Liver (tissue), 9 donors: ENCODE data around the gene MAPKBP1. TPM values are rescaled to one million over a fixed set of nuclear protein-coding genes. Genes with fewer than 3 reads are reported as not detected.
A peak's percentile ranks its signal among the peaks of the same experiment; 100 is the strongest.

Source experiments
- DNase-seq: peaks from one replicate; pipeline ENCODE4 v3.0.0-alpha.2; 2017; ENCODE audit warnings: low spot score
- H3K27ac ChIP-seq, 2 donors: one replicate each; pipeline ENCODE4 v1.7.0; 2013; ENCODE audit warnings: inconsistent platforms in 2 of 2, low read length in 2 of 2, control low read depth in 1 of 2, low read depth in 1 of 2, mild to moderate bottlenecking in 1 of 2
- H3K27me3 ChIP-seq, 4 donors: one replicate each; pipeline versions ENCODE4 v1.6.1 to v1.7.0; 2013; ENCODE audit warnings: low read length in 3 of 4, inconsistent platforms in 1 of 4, mild to moderate bottlenecking in 1 of 4, moderate library complexity in 1 of 4; ENCODE audit not compliant: control insufficient read depth in 4 of 4, insufficient read depth in 4 of 4
- H3K36me3 ChIP-seq, 4 donors: one replicate each; pipeline versions ENCODE4 v1.6.1 to v1.7.0; 2013; ENCODE audit warnings: low read length in 3 of 4, mild to moderate bottlenecking in 3 of 4, low read depth in 1 of 4, moderate library complexity in 1 of 4; ENCODE audit not compliant: control insufficient read depth in 4 of 4, insufficient read depth in 3 of 4
- H3K4me1 ChIP-seq, 4 donors: one replicate each; pipeline versions ENCODE4 v1.6.1 to v1.7.0; 2013; ENCODE audit warnings: low read length in 3 of 4, mild to moderate bottlenecking in 3 of 4, moderate library complexity in 1 of 4; ENCODE audit not compliant: control insufficient read depth in 4 of 4, insufficient read depth in 4 of 4
- H3K4me3 ChIP-seq, 3 donors: one replicate each; pipeline versions ENCODE4 v1.6.1 to v1.7.0; 2013; ENCODE audit warnings: low read length in 3 of 3, control low read depth in 1 of 3, low read depth in 1 of 3, mild to moderate bottlenecking in 1 of 3
- H3K9ac ChIP-seq, 2 donors: one replicate each; pipeline ENCODE4 v1.7.0; 2013; ENCODE audit warnings: low read length in 2 of 2, mild to moderate bottlenecking in 2 of 2, moderate library complexity in 2 of 2, control low read depth in 1 of 2, low read depth in 1 of 2
- H3K9me3 ChIP-seq, 4 donors: one replicate each; pipeline versions ENCODE4 v1.6.1 to v1.7.0; 2013; ENCODE audit warnings: low read length in 3 of 4; ENCODE audit not compliant: control insufficient read depth in 4 of 4
- CTCF ChIP-seq: fragments of 150-350 bp; IDR thresholded peaks from 2 replicates; pipeline ENCODE4 v1.5.1; 2017; ENCODE audit warnings: improper control_type of control experiment, low read depth, low read length; ENCODE audit not compliant: missing input control
- EGR1 ChIP-seq, 2 donors: IDR thresholded peaks; 2 replicates each; pipeline ENCODE4 v1.6.1; 2016 to 2018; ENCODE audit warnings: antibody characterized with exemption in 2 of 2, low read depth in 2 of 2
- FOXA1 ChIP-seq: IDR thresholded peaks from 2 replicates; pipeline ENCODE4 v1.6.1; 2016; ENCODE audit warnings: antibody characterized with exemption
- FOXA2 ChIP-seq: IDR thresholded peaks from 2 replicates; pipeline ENCODE4 v1.6.1; 2016; ENCODE audit warnings: antibody characterized with exemption
- GABPA ChIP-seq, 2 donors: IDR thresholded peaks in 1 of 2; conservative IDR thresholded peaks in 1 of 2; 2 replicates each; pipeline ENCODE4 v1.6.1; 2016; ENCODE audit warnings: antibody characterized with exemption in 2 of 2, mild to moderate bottlenecking in 1 of 2, moderate library complexity in 1 of 2
- HNF4A ChIP-seq, 2 donors: conservative IDR thresholded peaks; 2 replicates each; pipeline ENCODE4 v1.6.1; 2016; ENCODE audit warnings: antibody characterized with exemption in 2 of 2, mild to moderate bottlenecking in 2 of 2
- HNF4G ChIP-seq: IDR thresholded peaks from 2 replicates; pipeline ENCODE4 v1.6.1; 2016; ENCODE audit warnings: antibody characterized with exemption
- JUND ChIP-seq, 2 donors: IDR thresholded peaks; 2 replicates each; pipeline ENCODE4 v1.6.1; 2016; ENCODE audit warnings: antibody characterized with exemption in 2 of 2
- MAX ChIP-seq: IDR thresholded peaks from 2 replicates; pipeline ENCODE4 v1.6.1; 2016; ENCODE audit warnings: antibody characterized with exemption
- NR2F2 ChIP-seq: IDR thresholded peaks from 2 replicates; pipeline ENCODE4 v1.6.1; 2016; ENCODE audit warnings: antibody characterized with exemption
- RAD21 ChIP-seq, 2 donors: IDR thresholded peaks; 2 replicates each; pipeline ENCODE4 v1.6.1; 2016; ENCODE audit warnings: antibody characterized with exemption in 2 of 2, mild to moderate bottlenecking in 2 of 2
- RXRA ChIP-seq, 2 donors: IDR thresholded peaks; 2 replicates each; pipeline ENCODE4 v1.6.1; 2017 to 2018; ENCODE audit warnings: antibody characterized with exemption in 2 of 2, mild to moderate bottlenecking in 1 of 2
- SP1 ChIP-seq: IDR thresholded peaks from 2 replicates; pipeline ENCODE4 v1.6.1; 2018; ENCODE audit warnings: antibody characterized with exemption, mild to moderate bottlenecking
- TAF1 ChIP-seq: conservative IDR thresholded peaks from 2 replicates; pipeline ENCODE4 v1.6.1; 2016; ENCODE audit warnings: antibody characterized with exemption, mild to moderate bottlenecking
- YY1 ChIP-seq: IDR thresholded peaks from 2 replicates; pipeline ENCODE4 v1.6.1; 2016; ENCODE audit warnings: antibody characterized with exemption, mild to moderate bottlenecking
- ZBTB33 ChIP-seq: IDR thresholded peaks from 2 replicates; pipeline ENCODE4 v1.6.1; 2016; ENCODE audit warnings: antibody characterized with exemption
- WGBS: extraction: QIAGEN DNeasy Blood & Tissue Kit; methylation state at CpG from one replicate; pipeline ENCODE4 v1.1.7; 2013; 5-methylcytosine and 5-hydroxymethylcytosine counted together
- polyA plus RNA-seq, 2 donors: library from polyadenylated mRNA; stranded (reverse) in 1 of 2; unstranded in 1 of 2; fragments of 200-250 nt in 1 of 2; fragments of >200 nt in 1 of 2; fragmentation: Nextera tagmentation in 1 of 2; extraction: Ambion mirVana in 1 of 2; gene quantifications; one replicate each; pipeline versions ENCODE4 v1.2.1 to v1.2.3, GENCODE V29; 2013 to 2015
- total RNA-seq, 2 donors: library from RNA; depleted of rRNA; stranded (reverse); fragments of >200 nt; gene quantifications; one replicate each; pipeline ENCODE4 v1.2.3, GENCODE V29; 2014
- donor health status: healthy.
- donor health status: healthy.
- donor health status: healthy.
- donor health status: healthy.
- donor health status: healthy.

MAPKBP1 gene
- total and polyA plus RNA-seq, 4 donors, result 0.89 to 10.3 (median 2.7) TPM

- no peak for TF ChIP-seq CTCF
- TF ChIP-seq FOXA1, result no peak
- TF ChIP-seq GABPA (IDR thresholded peaks at IDR 0.05 in 1 of 2, conservative IDR thresholded peaks at IDR 0.05 in 1 of 2), result no peak
- TF ChIP-seq FOXA2, result no peak
- TF ChIP-seq EGR1 (IDR thresholded peaks at IDR 0.05; ENCODE audit: low read depth in 2 of 2), result no peak
These were observed 27.5 kb upstream of the MAPKBP1 start (continued) for GRCh38 chr15:41746802-41747201.

- WGBS, result 96% methylated on average over 2 of the region's 2 CpGs
- no peak for DNase-seq
- H3K27ac ChIP-seq, result no peak overlapping the region
- H3K9me3 ChIP-seq, result no peaks in the 10 kb centered on the region
- no peaks in the 10 kb centered on the region for H3K4me1 ChIP-seq
- no peak for TF ChIP-seq RAD21 (IDR thresholded peaks at IDR 0.05)
- no peak for TF ChIP-seq JUND (IDR thresholded peaks at IDR 0.05)
- TF ChIP-seq NR2F2, result no peak
- H3K4me3 ChIP-seq, result no peak overlapping the region
- peaks cover 2 to 35% (median 13%) of the 10 kb centered on the region in 4 donors for H3K36me3 ChIP-seq
- no peak overlapping the region for H3K9ac ChIP-seq
- H3K27me3 ChIP-seq, result no peaks in the 10 kb centered on the region
These were observed 18.1 kb upstream of the MAPKBP1 start for GRCh38 chr15:41756198-41756597.

- H3K4me3 ChIP-seq, result no peak overlapping the region
- no peak overlapping the region for H3K9ac ChIP-seq
- peak; percentile 40 for DNase-seq
- TF ChIP-seq CTCF, result peak; percentile 86
- TF ChIP-seq RAD21 (IDR thresholded peaks at IDR 0.05), result peak; percentile 94 to 96
- no peak for TF ChIP-seq TAF1
- no peak for TF ChIP-seq HNF4G
- peaks cover 0 to 29% (median 19%) of the 10 kb centered on the region in 4 donors for H3K4me1 ChIP-seq
- H3K27me3 ChIP-seq, result no peaks in the 10 kb centered on the region
- 56% methylated on average over 8 of the region's 8 CpGs for WGBS
- no peaks in the 10 kb centered on the region for H3K9me3 ChIP-seq
- H3K27ac ChIP-seq, result no peak overlapping the region
- peaks cover 0 to 5% (median 1%) of the 10 kb centered on the region in 4 donors for H3K36me3 ChIP-seq
These were observed 1.5 kb upstream of the MAPKBP1 start for GRCh38 chr15:41772720-41773331.

- Histone ChIP-seq H3K4me1 (peaks cover 0 to 29% (median 19%) of the 10 kb centered on the region in 4 donors), H3K9ac (peak overlapping the region in 1 of 2 donors; percentile 60), H3K36me3 (peaks cover 0 to 5% (median 1%) of the 10 kb centered on the region in 4 donors), H3K27me3 (no peaks in the 10 kb centered on the region), H3K9me3 (no peaks in the 10 kb centered on the region), H3K4me3 (no peak overlapping the region), H3K27ac (peak overlapping the region in 1 of 2 donors; percentile 78)
- no peak for DNase-seq
- WGBS, result 48% methylated on average over 5 of the region's 5 CpGs
- TF ChIP-seq HNF4A (conservative IDR thresholded peaks at IDR 0.05) (no peak), JUND (IDR thresholded peaks at IDR 0.05) (no peak), SP1 (no peak), CTCF (no peak), RXRA (IDR thresholded peaks at IDR 0.05) (no peak), MAX (no peak), EGR1 (IDR thresholded peaks at IDR 0.05; ENCODE audit: low read depth in 2 of 2) (no peak), YY1 (no peak), FOXA1 (no peak), RAD21 (IDR thresholded peaks at IDR 0.05) (no peak), FOXA2 (no peak), ZBTB33 (no peak), GABPA (IDR thresholded peaks at IDR 0.05 in 1 of 2, conservative IDR thresholded peaks at IDR 0.05 in 1 of 2) (no peak), HNF4G (no peak)
These were observed 954 bp upstream of the MAPKBP1 start for GRCh38 chr15:41773332-41773728.
